HG03103 (cell line): Measurements from ENCODE around the gene AFAP1.

ENCODE experiments used
- ATAC-seq: cut with Tn5 transposase; IDR thresholded peaks from one replicate; pipeline ENCODE4 v1.9.1; 2021; ENCODE audit warnings: low read depth; ENCODE audit not compliant: unreplicated experiment

AFAP1 gene

GRCh38 chr4:7844594-7844991, 95.1 kb downstream of the AFAP1 start:
- no peak for ATAC-seq

- ATAC-seq = peak; percentile 84
Measured at GRCh38 chr4:7843831-7844593, 95.6 kb downstream of the AFAP1 start.

- no peak for ATAC-seq
Measured at GRCh38 chr4:7842384-7843279, 97.0 kb downstream of the AFAP1 start.

GRCh38 chr4:7841894-7842293, 97.8 kb downstream of the AFAP1 start:
- no peak for ATAC-seq

- no peak for ATAC-seq
Measured at GRCh38 chr4:7841071-7841470, 98.6 kb downstream of the AFAP1 start.

GRCh38 chr4:7839856-7840255, 99.8 kb downstream of the AFAP1 start:
- ATAC-seq = no peak

- no peak for ATAC-seq
Measured at GRCh38 chr4:7838136-7838782, 101.4 kb downstream of the AFAP1 start.

- no peak for ATAC-seq
Measured at GRCh38 chr4:7837597-7838135, 102.0 kb downstream of the AFAP1 start.

- no peak for ATAC-seq
Measured at GRCh38 chr4:7831858-7832730, 107.6 kb downstream of the AFAP1 start.

- ATAC-seq = no peak
Measured at GRCh38 chr4:7831330-7831729, 108.3 kb downstream of the AFAP1 start.

- ATAC-seq = no peak
Measured at GRCh38 chr4:7830747-7831146, 108.9 kb downstream of the AFAP1 start.

- no peak for ATAC-seq
Measured at GRCh38 chr4:7829652-7830580, 109.7 kb downstream of the AFAP1 start.

GRCh38 chr4:7828793-7829301, 110.8 kb downstream of the AFAP1 start:
- no peak for ATAC-seq

GRCh38 chr4:7828011-7828720, 111.5 kb downstream of the AFAP1 start:
- no peak for ATAC-seq

GRCh38 chr4:7827566-7827965, 112.1 kb downstream of the AFAP1 start:
- ATAC-seq = no peak

- no peak for ATAC-seq
Measured at GRCh38 chr4:7826909-7827306, 112.8 kb downstream of the AFAP1 start.

GRCh38 chr4:7826176-7826908, 113.3 kb downstream of the AFAP1 start:
- no peak for ATAC-seq
